ENCODE data around the gene ABCC6.

The ABCC6 gene

GRCh38 chr16:16126896-16127295 is 96.4 kb downstream of the ABCC6 start:
- Histone ChIP-seq H3K9me2 (replicated peaks; ENCODE audit: insufficient read depth, low read length) (no peaks in the 10 kb centered on the region), H3K79me2 (ENCODE audit: insufficient read depth, low read length) (no peaks in the 10 kb centered on the region), H3K4me3 (ENCODE audit: insufficient read depth, low read length, poor library complexity, severe bottlenecking) (no peak overlapping the region), H3K9ac (ENCODE audit: low read length) (no peak overlapping the region), H3K27ac (ENCODE audit: low read depth, low read length) (no peak overlapping the region), H3K9me3 (ENCODE audit: insufficient read depth, low read length) (no peaks in the 10 kb centered on the region), H3K36me3 (ENCODE audit: low read length) (peaks cover 11% of the 10 kb centered on the region), H3K4me2 (ENCODE audit: low read depth, low read length, poor library complexity, severe bottlenecking) (no peak overlapping the region), H2AFZ (ENCODE audit: low read depth, low read length, severe bottlenecking) (no peak overlapping the region), H3K27me3 (ENCODE audit: low read length) (no peaks in the 10 kb centered on the region), H4K20me1 (ENCODE audit: low read depth, low read length) (no peaks in the 10 kb centered on the region), H3F3A (ENCODE audit: insufficient read depth) (0 out of 2 replicates have a peak, but pooled peaks cover 4% of the 10 kb centered on the region)
- TF ChIP-seq EZH2phosphoT487 (conservative IDR thresholded peaks at IDR 0.05; ENCODE audit: low read length) (no peak), CTCF (IDR thresholded peaks at IDR 0.05; ENCODE audit: insufficient read depth, low read length, poor library complexity, severe bottlenecking) (no peak)

- Histone ChIP-seq H3K9ac (ENCODE audit: low read length) (no peak overlapping the region), H3K9me3 (ENCODE audit: insufficient read depth, low read length) (no peaks in the 10 kb centered on the region), H3K27ac (ENCODE audit: low read depth, low read length) (no peak overlapping the region), H3K27me3 (ENCODE audit: low read length) (no peaks in the 10 kb centered on the region), H2AFZ (ENCODE audit: low read depth, low read length, severe bottlenecking) (no peak overlapping the region), H3K4me3 (ENCODE audit: insufficient read depth, low read length, poor library complexity, severe bottlenecking) (no peak overlapping the region), H3K4me2 (ENCODE audit: low read depth, low read length, poor library complexity, severe bottlenecking) (no peak overlapping the region), H3F3A (ENCODE audit: insufficient read depth) (0 out of 2 replicates have a peak, but pooled peaks cover 4% of the 10 kb centered on the region), H3K79me2 (ENCODE audit: insufficient read depth, low read length) (no peaks in the 10 kb centered on the region), H3K9me2 (replicated peaks; ENCODE audit: insufficient read depth, low read length) (no peaks in the 10 kb centered on the region), H3K36me3 (ENCODE audit: low read length) (peaks cover 11% of the 10 kb centered on the region), H4K20me1 (ENCODE audit: low read depth, low read length) (no peaks in the 10 kb centered on the region)
- TF ChIP-seq EZH2phosphoT487 (conservative IDR thresholded peaks at IDR 0.05; ENCODE audit: low read length) (no peak), CTCF (IDR thresholded peaks at IDR 0.05; ENCODE audit: insufficient read depth, low read length, poor library complexity, severe bottlenecking) (no peak)
Observed at GRCh38 chr16:16124974-16125373, 98.3 kb downstream of the ABCC6 start.

- no peak for TF ChIP-seq CTCF (IDR thresholded peaks at IDR 0.05; ENCODE audit: insufficient read depth, low read length, poor library complexity, severe bottlenecking)
- TF ChIP-seq EZH2phosphoT487 (conservative IDR thresholded peaks at IDR 0.05; ENCODE audit: low read length): no peak
- peaks cover 11% of the 10 kb centered on the region for H3K36me3 ChIP-seq (ENCODE audit: low read length)
- no peaks in the 10 kb centered on the region for H3K27me3 ChIP-seq (ENCODE audit: low read length)
Observed at GRCh38 chr16:16124438-16124837, 98.9 kb downstream of the ABCC6 start.

More at GRCh38 chr16:16124438-16124837, 98.9 kb downstream of the ABCC6 start:
- no peaks in the 10 kb centered on the region for H3K9me2 ChIP-seq (replicated peaks; ENCODE audit: insufficient read depth, low read length)
- 0 out of 2 replicates have a peak, but pooled peaks cover 4% of the 10 kb centered on the region for H3F3A ChIP-seq (ENCODE audit: insufficient read depth)
- H2AFZ ChIP-seq (ENCODE audit: low read depth, low read length, severe bottlenecking): no peak overlapping the region
- H3K79me2 ChIP-seq (ENCODE audit: insufficient read depth, low read length): no peaks in the 10 kb centered on the region
- no peak overlapping the region for H3K27ac ChIP-seq (ENCODE audit: low read depth, low read length)
- no peak overlapping the region for H3K4me3 ChIP-seq (ENCODE audit: insufficient read depth, low read length, poor library complexity, severe bottlenecking)
- no peaks in the 10 kb centered on the region for H3K9me3 ChIP-seq (ENCODE audit: insufficient read depth, low read length)
- no peak overlapping the region for H3K4me2 ChIP-seq (ENCODE audit: low read depth, low read length, poor library complexity, severe bottlenecking)
- no peak overlapping the region for H3K9ac ChIP-seq (ENCODE audit: low read length)
- H4K20me1 ChIP-seq (ENCODE audit: low read depth, low read length): no peaks in the 10 kb centered on the region
